ENCODE measurements around the gene TMED7. TPM values are rescaled to one million over a fixed set of nuclear protein-coding genes. Genes with fewer than 3 reads are reported as not detected.

Gene TMED7
- total and polyA plus RNA-seq, 2 of the 8 experiments (the other 6 are each of a cell fraction or from before 2014, with no cell fraction given) = 43.8 to 75.2 TPM

DNA sequence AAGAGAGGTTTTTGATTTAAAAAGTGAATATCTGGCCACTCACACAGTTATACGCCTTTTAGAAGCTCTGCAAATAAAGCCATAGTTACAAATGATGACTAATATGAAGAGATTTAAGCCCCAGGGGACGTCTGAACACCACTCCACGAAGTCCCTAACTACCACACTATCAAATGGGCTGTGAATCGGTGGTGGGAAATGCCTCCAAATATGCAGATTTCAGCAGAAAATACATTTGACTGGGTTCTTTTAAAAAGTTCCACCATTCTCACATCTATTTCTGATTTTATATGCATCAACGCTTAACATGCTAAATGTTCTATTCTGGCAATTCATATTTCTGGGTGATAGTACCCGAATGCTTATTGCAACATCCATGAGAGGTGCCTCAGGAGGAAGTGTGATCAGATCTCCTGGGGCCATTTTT is 46.1 kb downstream of the TMED7 start (continued):
- TF ChIP-seq TBP (IDR thresholded peaks at IDR 0.05; ENCODE audit: low read depth, low read length) (no peak), RAD21 (IDR thresholded peaks at IDR 0.05 in 1 of 2, conservative IDR thresholded peaks at IDR 0.05 in 1 of 2; ENCODE audit: low read depth in 2 of 2, low read length in 2 of 2) (no peak), EP300 (IDR thresholded peaks at IDR 0.05; ENCODE audit: borderline replicate concordance in 1 of 2, low read depth in 2 of 2, low read length in 2 of 2) (no peak), SP4 (IDR thresholded peaks at IDR 0.05; ENCODE audit: low read length) (no peak), CEBPB (IDR thresholded peaks at IDR 0.05; ENCODE audit: low read depth, low read length) (no peak), CTBP2 (IDR thresholded peaks at IDR 0.05; ENCODE audit: borderline replicate concordance, insufficient read depth, insufficient read length, low read length) (no peak)
